Astrocyte of the cerebellum (primary cell): ENCODE results near the gene ANKRD60.

Experiments used
- DNase-seq: peaks from one replicate; pipeline ENCODE4 v3.0.0-alpha.2; 2011; ENCODE audit warnings: low read depth
- H3K4me3 ChIP-seq: 2 replicates; pipeline ENCODE4 v1.5.1; 2011; ENCODE audit warnings: mild to moderate bottlenecking, low read depth, low read length, moderate library complexity
- CTCF ChIP-seq: IDR thresholded peaks from 2 replicates; pipeline ENCODE4 v1.5.1; 2012; ENCODE audit warnings: low read length, low read depth, moderate library complexity, mild to moderate bottlenecking; ENCODE audit errors: missing control alignments
- in situ Hi-C: cut with HindIII; loops from 2 replicates; pipeline ENCODE4 v1.10.0; 2017; ENCODE audit warnings: low sequenced_read_pairs

ANKRD60 gene

GRCh38 chr20:58233881-58234528 lies 5.6 kb upstream of the ANKRD60 start:
- in situ Hi-C loops = loop anchor here (5.0 to 10.0 kb wide), 3 partner anchors 211 to 717 kb away; partner anchors contain the start of gene STX16
- DNase-seq = no peak
- peak; percentile 79 for TF ChIP-seq CTCF
- H3K4me3 ChIP-seq = no peak overlapping the region

- H3K4me3 ChIP-seq = no peak overlapping the region
- no peak for TF ChIP-seq CTCF
- in situ Hi-C loops = loop anchor here (5.0 to 10.0 kb wide), 3 partner anchors 211 to 716 kb away; partner anchors contain the start of gene STX16
- no peak for DNase-seq
Observed at GRCh38 chr20:58233393-58233792, 4.9 kb upstream of the ANKRD60 start.

- TF ChIP-seq CTCF = no peak
- DNase-seq = no peak
- H3K4me3 ChIP-seq = no peak overlapping the region
- in situ Hi-C loops = loop anchor here (5.0 to 10.0 kb wide), 3 partner anchors 213 to 714 kb away; partner anchors contain the start of gene STX16
Observed at GRCh38 chr20:58231683-58232082, 3.2 kb upstream of the ANKRD60 start.

GRCh38 chr20:58229198-58229798 lies 845 bp upstream of the ANKRD60 start:
- no peak for TF ChIP-seq CTCF
- peak overlapping the region; percentile 40 for H3K4me3 ChIP-seq
- DNase-seq = no peak
- in situ Hi-C loops = no loop called here

- no peak for DNase-seq
- TF ChIP-seq CTCF = no peak
- in situ Hi-C loops = no loop called here
- H3K4me3 ChIP-seq = peak overlapping the region; percentile 21
Observed at GRCh38 chr20:58228103-58228483, 360 bp downstream of the ANKRD60 start.

GRCh38 chr20:58227391-58228102 lies 906 bp downstream of the ANKRD60 start:
- in situ Hi-C loops = no loop called here
- TF ChIP-seq CTCF = no peak
- H3K4me3 ChIP-seq = peak overlapping the region; percentile 21
- DNase-seq = no peak
